ENCODE measurements around the gene TMEM192.

Gene TMEM192

GRCh38 chr4:165112368-165113121 is at the start of gene TMEM192:
Gene TMEM192 (minus strand): TSS chr4:165112860. CDS start chr4:165112773, 87 bp downstream.
- WGBS (ENCODE audit: insufficient coverage, insufficient read length), result no CpG with 5 or more reads among the region's 66 CpGs
- Histone ChIP-seq H3K27ac (ENCODE audit: low read length) (no peak within 1 kb of the TSS), H3K4me1 (ENCODE audit: control insufficient read depth, insufficient read depth, low read length) (no peaks in the 10 kb centered on the region), H3K27me3 (ENCODE audit: control insufficient read depth, insufficient read depth, low read length) (no peaks in the 10 kb centered on the region), H3K9me3 (ENCODE audit: control insufficient read depth, insufficient read depth, low read length) (no peaks in the 10 kb centered on the region), H3K4me3 (ENCODE audit: low read length) (peak within 1 kb of the TSS; percentile 88), H3K36me3 (ENCODE audit: control insufficient read depth, insufficient read depth, low read length) (no peaks in the 10 kb centered on the region)
- peak; percentile 68 for DNase-seq (ENCODE audit: low read depth, low spot score)

GRCh38 chr4:165158762-165159161 is 46.1 kb upstream of the TMEM192 start:
- DNase-seq (ENCODE audit: low read depth, low spot score), result no peak
- Histone ChIP-seq H3K27ac (ENCODE audit: low read length) (no peak overlapping the region), H3K36me3 (ENCODE audit: control insufficient read depth, insufficient read depth, low read length) (no peaks in the 10 kb centered on the region), H3K4me3 (ENCODE audit: low read length) (no peak overlapping the region), H3K4me1 (ENCODE audit: control insufficient read depth, insufficient read depth, low read length) (no peaks in the 10 kb centered on the region), H3K27me3 (ENCODE audit: control insufficient read depth, insufficient read depth, low read length) (no peaks in the 10 kb centered on the region), H3K9me3 (ENCODE audit: control insufficient read depth, insufficient read depth, low read length) (no peaks in the 10 kb centered on the region)

- Histone ChIP-seq H3K27ac (ENCODE audit: low read length) (no peak overlapping the region), H3K9me3 (ENCODE audit: control insufficient read depth, insufficient read depth, low read length) (no peaks in the 10 kb centered on the region), H3K36me3 (ENCODE audit: control insufficient read depth, insufficient read depth, low read length) (no peaks in the 10 kb centered on the region), H3K27me3 (ENCODE audit: control insufficient read depth, insufficient read depth, low read length) (no peaks in the 10 kb centered on the region), H3K4me1 (ENCODE audit: control insufficient read depth, insufficient read depth, low read length) (no peaks in the 10 kb centered on the region), H3K4me3 (ENCODE audit: low read length) (no peak overlapping the region)
- no peak for DNase-seq (ENCODE audit: low read depth, low spot score)
- no CpG with 5 or more reads among the region's 2 CpGs for WGBS (ENCODE audit: insufficient coverage, insufficient read length)
Observed at GRCh38 chr4:165156906-165157305, 44.2 kb upstream of the TMEM192 start.

- H3K27ac ChIP-seq (ENCODE audit: low read length), result no peak overlapping the region
- H3K4me3 ChIP-seq (ENCODE audit: low read length), result no peak overlapping the region
Observed at GRCh38 chr4:165154482-165154881, 41.8 kb upstream of the TMEM192 start.

GRCh38 chr4:165152527-165152926 is 39.9 kb upstream of the TMEM192 start:
- Histone ChIP-seq H3K9me3 (ENCODE audit: control insufficient read depth, insufficient read depth, low read length) (no peaks in the 10 kb centered on the region), H3K27ac (ENCODE audit: low read length) (no peak overlapping the region), H3K36me3 (ENCODE audit: control insufficient read depth, insufficient read depth, low read length) (no peaks in the 10 kb centered on the region), H3K27me3 (ENCODE audit: control insufficient read depth, insufficient read depth, low read length) (no peaks in the 10 kb centered on the region), H3K4me3 (ENCODE audit: low read length) (no peak overlapping the region), H3K4me1 (ENCODE audit: control insufficient read depth, insufficient read depth, low read length) (no peaks in the 10 kb centered on the region)
- WGBS (ENCODE audit: insufficient coverage, insufficient read length), result no CpG with 5 or more reads among the region's 4 CpGs
- no peak for DNase-seq (ENCODE audit: low read depth, low spot score)

More at GRCh38 chr4:165154482-165154881, 41.8 kb upstream of the TMEM192 start:
- no peaks in the 10 kb centered on the region for H3K27me3 ChIP-seq (ENCODE audit: control insufficient read depth, insufficient read depth, low read length)
- H3K9me3 ChIP-seq (ENCODE audit: control insufficient read depth, insufficient read depth, low read length), result no peaks in the 10 kb centered on the region
- H3K36me3 ChIP-seq (ENCODE audit: control insufficient read depth, insufficient read depth, low read length), result no peaks in the 10 kb centered on the region
- no peaks in the 10 kb centered on the region for H3K4me1 ChIP-seq (ENCODE audit: control insufficient read depth, insufficient read depth, low read length)
- DNase-seq (ENCODE audit: low read depth, low spot score), result no peak

GRCh38 chr4:165151734-165152133 is 39.1 kb upstream of the TMEM192 start:
- H3K27ac ChIP-seq (ENCODE audit: low read length), result no peak overlapping the region
- H3K4me3 ChIP-seq (ENCODE audit: low read length), result no peak overlapping the region
- no peak for DNase-seq (ENCODE audit: low read depth, low spot score)
- H3K9me3 ChIP-seq (ENCODE audit: control insufficient read depth, insufficient read depth, low read length), result no peaks in the 10 kb centered on the region
- no peaks in the 10 kb centered on the region for H3K27me3 ChIP-seq (ENCODE audit: control insufficient read depth, insufficient read depth, low read length)
- no peaks in the 10 kb centered on the region for H3K36me3 ChIP-seq (ENCODE audit: control insufficient read depth, insufficient read depth, low read length)
- H3K4me1 ChIP-seq (ENCODE audit: control insufficient read depth, insufficient read depth, low read length), result no peaks in the 10 kb centered on the region

GRCh38 chr4:165150545-165150944 is 37.9 kb upstream of the TMEM192 start:
- Histone ChIP-seq H3K27ac (ENCODE audit: low read length) (no peak overlapping the region), H3K36me3 (ENCODE audit: control insufficient read depth, insufficient read depth, low read length) (no peaks in the 10 kb centered on the region), H3K4me3 (ENCODE audit: low read length) (no peak overlapping the region), H3K9me3 (ENCODE audit: control insufficient read depth, insufficient read depth, low read length) (no peaks in the 10 kb centered on the region), H3K27me3 (ENCODE audit: control insufficient read depth, insufficient read depth, low read length) (no peaks in the 10 kb centered on the region), H3K4me1 (ENCODE audit: control insufficient read depth, insufficient read depth, low read length) (no peaks in the 10 kb centered on the region)
- no CpG with 5 or more reads among the region's 3 CpGs for WGBS (ENCODE audit: insufficient coverage, insufficient read length)
- DNase-seq (ENCODE audit: low read depth, low spot score), result no peak

- no CpG with 5 or more reads among the region's 3 CpGs for WGBS (ENCODE audit: insufficient coverage, insufficient read length)
- DNase-seq (ENCODE audit: low read depth, low spot score), result no peak
- Histone ChIP-seq H3K9me3 (ENCODE audit: control insufficient read depth, insufficient read depth, low read length) (no peaks in the 10 kb centered on the region), H3K4me3 (ENCODE audit: low read length) (no peak overlapping the region), H3K36me3 (ENCODE audit: control insufficient read depth, insufficient read depth, low read length) (no peaks in the 10 kb centered on the region), H3K27ac (ENCODE audit: low read length) (no peak overlapping the region), H3K4me1 (ENCODE audit: control insufficient read depth, insufficient read depth, low read length) (no peaks in the 10 kb centered on the region), H3K27me3 (ENCODE audit: control insufficient read depth, insufficient read depth, low read length) (no peaks in the 10 kb centered on the region)
Observed at GRCh38 chr4:165138843-165139242, 26.2 kb upstream of the TMEM192 start.

- Histone ChIP-seq H3K4me1 (ENCODE audit: control insufficient read depth, insufficient read depth, low read length) (no peaks in the 10 kb centered on the region), H3K4me3 (ENCODE audit: low read length) (no peak overlapping the region), H3K9me3 (ENCODE audit: control insufficient read depth, insufficient read depth, low read length) (no peaks in the 10 kb centered on the region), H3K27ac (ENCODE audit: low read length) (no peak overlapping the region), H3K36me3 (ENCODE audit: control insufficient read depth, insufficient read depth, low read length) (no peaks in the 10 kb centered on the region), H3K27me3 (ENCODE audit: control insufficient read depth, insufficient read depth, low read length) (no peaks in the 10 kb centered on the region)
- no peak for DNase-seq (ENCODE audit: low read depth, low spot score)
Observed at GRCh38 chr4:165137205-165137604, 24.5 kb upstream of the TMEM192 start.

- no peaks in the 10 kb centered on the region for H3K36me3 ChIP-seq (ENCODE audit: control insufficient read depth, insufficient read depth, low read length)
- no peaks in the 10 kb centered on the region for H3K4me1 ChIP-seq (ENCODE audit: control insufficient read depth, insufficient read depth, low read length)
- no peak overlapping the region for H3K4me3 ChIP-seq (ENCODE audit: low read length)
- no peak overlapping the region for H3K27ac ChIP-seq (ENCODE audit: low read length)
- no peaks in the 10 kb centered on the region for H3K27me3 ChIP-seq (ENCODE audit: control insufficient read depth, insufficient read depth, low read length)
- WGBS (ENCODE audit: insufficient coverage, insufficient read length), result no CpG with 5 or more reads among the region's 4 CpGs
- DNase-seq (ENCODE audit: low read depth, low spot score), result no peak
- H3K9me3 ChIP-seq (ENCODE audit: control insufficient read depth, insufficient read depth, low read length), result no peaks in the 10 kb centered on the region
Observed at GRCh38 chr4:165136529-165136928, 23.9 kb upstream of the TMEM192 start.

GRCh38 chr4:165133150-165133549 is 20.5 kb upstream of the TMEM192 start:
- Histone ChIP-seq H3K9me3 (ENCODE audit: control insufficient read depth, insufficient read depth, low read length) (no peaks in the 10 kb centered on the region), H3K27me3 (ENCODE audit: control insufficient read depth, insufficient read depth, low read length) (no peaks in the 10 kb centered on the region), H3K27ac (ENCODE audit: low read length) (no peak overlapping the region), H3K4me1 (ENCODE audit: control insufficient read depth, insufficient read depth, low read length) (no peaks in the 10 kb centered on the region), H3K4me3 (ENCODE audit: low read length) (no peak overlapping the region), H3K36me3 (ENCODE audit: control insufficient read depth, insufficient read depth, low read length) (no peaks in the 10 kb centered on the region)
- no peak for DNase-seq (ENCODE audit: low read depth, low spot score)
- WGBS (ENCODE audit: insufficient coverage, insufficient read length), result no CpG with 5 or more reads among the region's 2 CpGs
